OCI-LY7 (cell line): Measurements from ENCODE around the gene GBE1. TPM values are rescaled to one million over a fixed set of nuclear protein-coding genes. Genes with fewer than 3 reads are reported as not detected.

Experiments used
- BruUV-seq: library from RNA; stranded (reverse); fragments of 400-500 nt; replicated peaks from 2 replicates; lab custom pipeline; 2021; lab: Mats Ljungman, UMichigan
- CTCF ChIA-PET: fragments of 300-600 bp; sonication (Branson Sonifier 250); formaldehyde crosslinking; loops from one replicate; lab custom pipeline; 2022; ENCODE audit warnings: antibody characterized with exemption; ENCODE audit not compliant: unreplicated experiment; lab: Charles Lee
- POLR2A ChIA-PET: fragments of 300-600 bp; sonication (Branson Sonifier 250); formaldehyde crosslinking; loops from one replicate; lab custom pipeline; 2022; ENCODE audit warnings: antibody characterized with exemption; lab: Charles Lee
- DNase-seq: peaks from one replicate; pipeline ENCODE4 v3.0.0-alpha.2; 2015; ENCODE audit warnings: low spot score
- H2AFZ ChIP-seq: fragments of 200-600 bp; sonication (generic), shearing (Covaris generic); 2 replicates; pipeline ENCODE4 v1.6.1; 2014; ENCODE audit warnings: mild to moderate bottlenecking, antibody characterized with exemption, low read length, moderate library complexity
- H3K27ac ChIP-seq: fragments of 200-600 bp; sonication (generic); 2 replicates; pipeline ENCODE4 v1.5.1; 2014; ENCODE audit warnings: mixed run types, low read depth, mild to moderate bottlenecking, moderate library complexity, low read length, inconsistent platforms; ENCODE audit not compliant: poor library complexity, severe bottlenecking
- H3K36me3 ChIP-seq: fragments of 200-600 bp; sonication (generic); 2 replicates; pipeline ENCODE4 v1.6.1; 2014; ENCODE audit warnings: mild to moderate bottlenecking, antibody characterized with exemption, low read length, moderate library complexity, mixed read lengths; ENCODE audit not compliant: insufficient read depth
- H3K4me1 ChIP-seq: fragments of 200-600 bp; sonication (generic); 2 replicates; pipeline ENCODE4 v1.5.1; 2014; ENCODE audit warnings: mild to moderate bottlenecking, low read length; ENCODE audit not compliant: insufficient read depth, poor library complexity, severe bottlenecking
- H3K4me2 ChIP-seq: fragments of 200-600 bp; sonication (generic); 2 replicates; pipeline ENCODE4 v1.6.1; 2014; ENCODE audit warnings: mild to moderate bottlenecking, low read length
- H3K4me3 ChIP-seq: fragments of 200-600 bp; sonication (generic); 2 replicates; pipeline ENCODE4 v1.5.1; 2014; ENCODE audit warnings: mild to moderate bottlenecking, low read depth, low read length; ENCODE audit not compliant: poor library complexity, severe bottlenecking
- H3K79me2 ChIP-seq: fragments of 200-600 bp; sonication (generic); 2 replicates; pipeline ENCODE4 v1.6.1; 2016; ENCODE audit warnings: low read depth, mild to moderate bottlenecking, low read length, moderate library complexity, mixed read lengths; ENCODE audit not compliant: insufficient read depth
- H3K9me2 ChIP-seq: fragments of 200-600 bp; sonication (generic); 2 replicates; pipeline ENCODE4 v1.6.1; 2016; ENCODE audit warnings: mild to moderate bottlenecking, low read length, mixed read lengths; ENCODE audit not compliant: insufficient read depth
- H3K9me3 ChIP-seq: fragments of 200-600 bp; sonication (generic); 2 replicates; pipeline ENCODE4 v1.6.1; 2014; ENCODE audit warnings: mild to moderate bottlenecking, mixed run types, low read length, mixed read lengths
- H4K20me1 ChIP-seq: fragments of 200-600 bp; sonication (generic); 2 replicates; pipeline ENCODE4 v1.6.1; 2014; ENCODE audit warnings: mild to moderate bottlenecking, antibody characterized with exemption, low read length, moderate library complexity, mixed read lengths; ENCODE audit not compliant: insufficient read depth
- CTCF ChIP-seq: fragments of 200-600 bp; sonication (generic); conservative IDR thresholded peaks from 2 replicates; pipeline ENCODE4 v1.5.1; 2014; ENCODE audit warnings: mild to moderate bottlenecking, antibody characterized with exemption, low read length, moderate library complexity, mixed read lengths
- EZH2phosphoT487 ChIP-seq: fragments of 200-600 bp; sonication (generic); IDR thresholded peaks from 2 replicates; pipeline ENCODE4 v1.6.1; 2018; ENCODE audit warnings: low read depth, borderline replicate concordance, mild to moderate bottlenecking, mixed run types, antibody characterized with exemption, low read length, moderate library complexity, mixed read lengths
- intact Hi-C: fragments of 100-400 bp; cut with micrococcal nuclease; formaldehyde crosslinking; loops from one replicate; pipeline ENCODE4 v1.10.0; 2022; ENCODE audit not compliant: unreplicated experiment
- total RNA-seq, 2 experiments: library from RNA; depleted of rRNA in 1 of 2; stranded (reverse); fragments of >200 nt in 1 of 2; shearing (Covaris generic) in 1 of 2; gene quantifications; 2 replicates each; pipeline ENCODE4 v1.2.3, GENCODE V29; 2014 to 2022

The GBE1 gene
- total RNA-seq, 2 experiments from 2014 or later: 10.7 to 24.4 TPM

GRCh38 chr3:81545572-81545971 is 215.9 kb downstream of the GBE1 start:
- no peak overlapping the region for H2AFZ ChIP-seq
- intact Hi-C loops: no loop called here
- no peaks in the 10 kb centered on the region for H3K36me3 ChIP-seq
- ChIA-PET CTCF (no interaction called here), POLR2A (no interaction called here)
- TF ChIP-seq EZH2phosphoT487 (no peak), CTCF (no peak)
- no peak overlapping the region for H3K4me3 ChIP-seq
- H3K4me2 ChIP-seq: no peak overlapping the region
- no peaks in the 10 kb centered on the region for H4K20me1 ChIP-seq
- no peaks in the 10 kb centered on the region for H3K9me2 ChIP-seq
- BruUV-seq: no TSS peak
- H3K9me3 ChIP-seq: 0 out of 2 replicates have a peak, but pooled peaks cover 10% of the 10 kb centered on the region
- H3K4me1 ChIP-seq: no peaks in the 10 kb centered on the region
- H3K27ac ChIP-seq: no peak overlapping the region
- no peak for DNase-seq
- no peaks in the 10 kb centered on the region for H3K79me2 ChIP-seq

GRCh38 chr3:81544385-81544784 is 217.1 kb downstream of the GBE1 start:
- Histone ChIP-seq H3K27ac (no peak overlapping the region), H3K4me3 (no peak overlapping the region), H3K4me2 (no peak overlapping the region), H3K4me1 (no peaks in the 10 kb centered on the region), H3K9me3 (0 out of 2 replicates have a peak, but pooled peaks cover 8% of the 10 kb centered on the region), H3K36me3 (no peaks in the 10 kb centered on the region), H3K9me2 (no peaks in the 10 kb centered on the region), H2AFZ (no peak overlapping the region), H3K79me2 (no peaks in the 10 kb centered on the region), H4K20me1 (no peaks in the 10 kb centered on the region)
- no peak for DNase-seq
- TF ChIP-seq CTCF (no peak), EZH2phosphoT487 (no peak)
- POLR2A ChIA-PET: no interaction called here
- intact Hi-C loops: no loop called here
- no TSS peak for BruUV-seq
- CTCF ChIA-PET: no interaction called here

GRCh38 chr3:81540787-81541186 is 220.7 kb downstream of the GBE1 start:
- H3K79me2 ChIP-seq: no peaks in the 10 kb centered on the region
- intact Hi-C loops: no loop called here
- POLR2A ChIA-PET: no interaction called here
- no peak overlapping the region for H3K4me2 ChIP-seq
- CTCF ChIA-PET: no interaction called here
- no peak overlapping the region for H3K27ac ChIP-seq
- H2AFZ ChIP-seq: no peak overlapping the region
- H3K9me2 ChIP-seq: no peaks in the 10 kb centered on the region
- no peaks in the 10 kb centered on the region for H3K4me1 ChIP-seq
- DNase-seq: no peak
- BruUV-seq: no TSS peak
- no peaks in the 10 kb centered on the region for H4K20me1 ChIP-seq
- H3K4me3 ChIP-seq: no peak overlapping the region
- H3K9me3 ChIP-seq: no peaks in the 10 kb centered on the region
- TF ChIP-seq CTCF (no peak), EZH2phosphoT487 (no peak)
- H3K36me3 ChIP-seq: no peaks in the 10 kb centered on the region
